Hypothalamus (tissue), 51 donors: ENCODE results near the gene TCF12.
"Not testable (repeated sequence)": the region's sequence is repeated elsewhere in the genome, so short reads cannot be mapped to it uniquely, and the experiment has no call there.

ENCODE experiments used
- DNase-seq, 51 donors: peaks; one replicate each; lab custom pipeline; 2025; lab: John Stamatoyannopoulos, UW

TCF12 gene

DNA sequence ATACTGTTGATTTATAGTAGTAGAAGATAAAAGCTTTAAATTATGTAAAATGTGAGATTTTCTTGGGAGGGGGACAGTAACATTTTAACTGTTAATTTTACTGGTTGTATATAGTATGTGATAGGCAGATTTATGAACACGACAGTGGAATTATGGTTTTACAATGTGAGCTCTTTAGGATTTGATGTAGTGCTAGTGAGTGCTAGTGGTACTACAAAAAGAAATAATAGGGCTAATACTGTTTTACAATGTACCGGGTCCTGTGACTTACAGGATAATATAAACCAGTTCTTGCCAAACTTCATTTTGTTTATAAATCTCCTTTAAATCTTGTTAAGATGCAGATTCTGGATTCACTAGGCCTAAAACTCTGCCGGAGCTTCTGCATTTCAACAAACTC lies 165.7 kb downstream of the TCF12 start:
- DNase-seq: no peak

GRCh38 chr15:57085267-57085666 lies 166.8 kb downstream of the TCF12 start:
- no peak for DNase-seq

DNA sequence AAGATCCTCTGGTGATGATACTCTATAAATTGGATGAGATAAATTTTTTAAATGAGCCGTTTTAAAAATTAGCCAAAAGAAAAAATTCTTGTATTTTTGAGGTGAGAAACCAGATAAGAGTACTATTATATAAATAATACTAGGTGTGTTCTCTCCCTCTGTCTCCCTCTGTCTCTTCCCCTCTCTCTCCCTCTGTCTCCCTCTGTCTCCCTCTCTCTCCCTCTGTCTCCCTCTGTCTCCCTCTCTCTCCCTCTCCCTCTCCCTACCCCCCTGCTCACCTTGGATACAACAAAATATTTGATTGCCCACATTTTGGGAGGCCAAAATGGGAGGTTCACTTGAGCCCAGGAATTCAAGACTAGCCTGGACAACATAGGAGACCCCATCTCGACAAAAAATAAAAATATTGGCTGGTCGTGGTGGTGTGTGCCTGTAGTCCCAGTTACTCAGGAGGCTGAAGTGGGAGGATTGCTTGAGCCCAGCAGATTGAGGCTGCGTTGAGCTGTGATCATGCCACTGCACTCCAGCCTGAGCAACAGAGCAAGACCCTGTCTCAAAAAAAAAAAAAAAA lies 168.5 kb downstream of the TCF12 start:
- DNase-seq: no peak

- DNase-seq: no peak
Measured at GRCh38 chr15:57089815-57090495, 171.5 kb downstream of the TCF12 start.

DNA sequence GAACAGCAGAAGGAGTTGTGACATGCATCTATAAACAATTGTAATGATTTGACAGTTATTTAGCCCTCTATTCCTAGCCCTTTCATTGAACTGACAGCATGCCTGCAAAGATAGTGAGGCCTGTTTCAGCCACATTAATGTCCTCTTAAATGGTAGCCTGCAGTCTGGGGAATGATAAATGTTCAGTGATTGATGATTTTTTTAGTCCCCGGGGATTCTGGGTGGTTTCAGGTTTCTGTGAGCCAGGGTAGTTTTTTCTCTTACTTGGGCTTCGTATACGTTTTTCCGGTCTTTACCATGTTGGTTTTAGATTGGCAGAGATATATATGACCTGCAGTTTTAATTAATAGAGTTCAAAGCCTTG lies 172.0 kb downstream of the TCF12 start:
- no peak for DNase-seq

GRCh38 chr15:57091636-57092035 lies 173.2 kb downstream of the TCF12 start:
- no peak for DNase-seq

DNA sequence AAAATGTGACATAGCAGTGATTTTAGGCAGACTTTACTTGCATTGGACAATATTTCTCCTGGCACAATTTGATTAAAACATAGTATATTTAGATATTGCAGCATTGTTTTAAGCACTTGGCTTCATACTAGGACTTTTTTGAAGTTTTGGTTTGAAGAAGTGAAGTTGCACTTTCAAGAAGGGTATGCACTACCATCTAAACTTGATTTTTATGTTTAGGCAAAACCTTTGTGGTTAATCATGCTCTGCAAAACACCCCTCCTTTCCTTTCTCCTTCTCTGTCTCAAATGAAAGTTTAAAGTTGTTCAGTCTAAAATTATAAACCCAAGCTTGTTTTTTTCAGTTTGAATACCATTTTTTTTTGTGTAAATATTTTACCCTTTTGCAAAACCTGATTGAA lies 173.8 kb downstream of the TCF12 start:
- DNase-seq: no peak

GRCh38 chr15:57094321-57095257 lies 176.1 kb downstream of the TCF12 start:
- no peak for DNase-seq

GRCh38 chr15:57095896-57096295 lies 177.5 kb downstream of the TCF12 start:
- no peak for DNase-seq

DNA sequence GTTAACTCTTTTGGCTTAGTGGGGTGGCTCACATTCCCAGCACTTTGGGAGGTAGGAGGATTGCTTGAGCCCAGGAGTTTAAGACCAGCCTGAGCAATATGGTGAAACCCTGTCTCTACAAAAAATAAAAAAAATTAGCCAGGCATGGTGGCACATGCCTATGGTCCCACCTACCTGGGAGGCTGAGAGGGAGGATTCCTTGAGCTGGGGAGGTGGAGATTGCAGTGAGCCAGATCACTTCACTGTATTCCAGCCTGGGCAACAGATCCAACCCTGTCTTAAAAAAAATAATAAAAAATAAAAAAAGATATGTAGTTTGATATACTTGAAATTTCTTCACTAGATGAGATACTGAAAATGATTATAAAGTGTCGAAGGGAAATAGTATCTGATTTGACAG lies 178.8 kb downstream of the TCF12 start:
- no peak for DNase-seq

DNA sequence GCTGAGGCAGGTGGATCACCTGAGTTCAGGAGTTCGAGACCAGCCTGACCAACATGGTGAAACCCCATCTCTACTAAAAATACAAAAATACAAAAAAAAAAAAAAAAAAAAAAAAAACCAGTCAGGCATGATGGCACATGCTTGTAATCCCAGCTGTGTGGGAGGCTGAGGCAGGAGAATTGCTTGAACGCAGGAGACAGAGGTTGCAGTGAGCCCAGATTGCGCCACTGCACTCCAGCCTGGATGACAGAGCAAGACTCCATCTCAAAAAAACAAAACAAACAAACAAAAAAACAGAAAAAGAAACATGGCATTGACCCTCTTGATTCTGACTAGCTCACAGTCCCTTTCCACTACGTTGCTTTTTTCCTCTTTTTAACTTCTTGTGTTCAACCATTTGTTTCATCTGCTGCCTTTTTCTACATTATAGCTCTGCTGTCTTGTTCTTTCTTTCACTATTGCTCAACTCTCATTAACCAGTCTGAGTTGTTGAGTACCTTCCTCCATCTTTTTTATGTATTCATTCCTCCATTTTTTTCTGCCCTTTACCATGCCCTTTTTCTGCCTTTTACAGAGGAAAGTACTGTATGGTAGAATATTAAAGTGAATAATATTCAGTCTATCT lies 179.6 kb downstream of the TCF12 start:
- DNase-seq: not testable (repeated sequence)

- DNase-seq: no peak
Measured at GRCh38 chr15:57098896-57099295, 180.5 kb downstream of the TCF12 start.

DNA sequence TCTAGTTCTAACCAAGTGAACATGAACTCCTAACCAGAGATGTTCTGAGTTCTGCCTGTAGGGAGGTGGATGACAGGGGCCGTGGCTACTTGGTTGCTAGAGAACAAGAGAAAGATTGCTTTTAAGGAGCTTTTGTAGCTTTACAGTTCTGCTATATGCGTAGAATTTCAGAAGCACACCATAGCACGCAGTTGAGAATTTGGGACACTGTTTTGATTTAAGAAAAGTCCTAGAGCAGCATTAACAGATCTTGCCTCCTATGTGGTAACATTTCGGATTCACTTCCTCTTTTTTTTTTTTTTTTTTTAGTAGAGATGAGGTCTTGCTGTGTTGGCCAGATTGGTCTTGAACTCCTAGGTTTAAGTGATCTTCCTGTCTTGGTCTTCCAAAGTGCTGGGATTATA lies 181.7 kb downstream of the TCF12 start:
- no peak for DNase-seq

DNA sequence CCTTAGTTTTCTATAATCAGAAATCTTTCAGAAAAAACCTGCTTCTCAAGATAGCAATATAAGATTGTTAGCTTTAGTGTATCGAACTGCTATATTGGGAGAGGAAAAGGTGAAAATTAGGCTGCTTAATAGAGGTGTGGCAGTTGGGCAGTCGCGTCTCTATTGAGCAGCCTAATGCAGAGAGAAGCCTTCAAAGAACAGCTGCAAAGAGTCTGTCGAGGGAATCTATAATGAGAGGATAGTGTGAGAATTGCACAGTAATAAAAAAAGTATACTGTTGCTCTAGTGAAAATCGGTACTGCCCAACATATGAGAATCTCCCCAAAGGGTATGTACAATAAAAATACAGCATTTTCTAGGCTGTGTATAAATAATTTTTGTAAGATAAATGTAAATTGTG lies 184.4 kb downstream of the TCF12 start:
- no peak for DNase-seq

GRCh38 chr15:57108296-57108695 lies 189.9 kb downstream of the TCF12 start:
- DNase-seq: no peak

DNA sequence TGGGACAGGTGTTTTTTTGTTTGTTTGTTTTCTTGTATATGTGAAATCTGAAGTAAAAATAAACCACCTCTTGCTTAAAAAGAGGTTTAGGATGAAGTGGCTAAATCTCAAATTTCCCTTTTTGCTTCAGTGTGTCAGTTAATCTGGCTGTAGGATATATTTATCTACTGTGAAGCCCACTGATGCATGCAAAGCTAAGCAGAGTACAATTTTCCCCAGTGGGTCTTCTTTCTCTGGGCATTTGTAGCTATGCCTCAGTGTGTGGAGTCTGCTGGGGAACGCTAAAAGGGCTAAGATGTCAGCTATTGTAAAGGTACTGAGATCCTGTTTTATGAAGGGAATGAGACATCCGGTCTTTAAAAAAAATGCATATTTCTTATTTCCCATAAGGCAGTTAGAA lies 190.6 kb downstream of the TCF12 start:
- DNase-seq: no peak

- no peak for DNase-seq
Measured at GRCh38 chr15:57111002-57111401, 192.6 kb downstream of the TCF12 start.

DNA sequence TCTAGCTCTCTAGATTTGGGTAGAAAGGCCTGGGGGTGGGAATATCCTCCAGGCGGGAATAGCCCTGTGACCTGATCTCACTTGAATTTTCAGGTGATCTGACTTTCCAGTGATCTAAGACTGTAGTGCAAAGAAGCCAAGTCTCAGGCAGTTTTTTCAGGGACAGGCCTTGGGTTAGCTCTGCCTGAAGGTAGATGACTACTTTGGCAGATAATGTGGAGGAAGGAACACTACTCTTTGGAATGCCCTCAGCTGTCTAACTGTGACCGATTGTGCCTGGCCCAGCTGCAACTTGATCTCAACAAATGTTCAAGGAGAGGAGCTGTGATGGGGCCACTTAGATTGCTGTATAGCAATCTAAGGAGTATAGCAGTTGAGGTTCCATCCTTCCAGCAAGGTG lies 193.7 kb downstream of the TCF12 start:
- no peak for DNase-seq

DNA sequence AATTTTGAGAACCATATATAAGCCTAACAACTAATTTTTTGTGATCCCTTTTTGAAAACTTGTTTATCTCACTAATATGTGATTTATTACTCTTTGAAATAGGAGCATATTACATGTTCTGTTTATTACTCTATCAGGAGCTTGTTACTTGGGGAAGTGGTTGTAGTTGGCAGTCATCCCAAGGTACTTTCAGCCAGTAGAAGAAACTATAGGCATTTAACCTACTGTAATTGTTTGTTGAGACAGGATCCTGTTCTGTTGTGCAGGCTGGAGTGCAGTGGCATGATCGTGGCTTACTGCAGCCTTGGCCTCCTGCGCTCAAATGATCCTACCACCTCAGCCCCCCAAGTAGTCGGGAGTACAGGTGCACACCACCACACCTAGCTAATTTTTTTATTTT lies 195.6 kb downstream of the TCF12 start:
- no peak for DNase-seq

DNA sequence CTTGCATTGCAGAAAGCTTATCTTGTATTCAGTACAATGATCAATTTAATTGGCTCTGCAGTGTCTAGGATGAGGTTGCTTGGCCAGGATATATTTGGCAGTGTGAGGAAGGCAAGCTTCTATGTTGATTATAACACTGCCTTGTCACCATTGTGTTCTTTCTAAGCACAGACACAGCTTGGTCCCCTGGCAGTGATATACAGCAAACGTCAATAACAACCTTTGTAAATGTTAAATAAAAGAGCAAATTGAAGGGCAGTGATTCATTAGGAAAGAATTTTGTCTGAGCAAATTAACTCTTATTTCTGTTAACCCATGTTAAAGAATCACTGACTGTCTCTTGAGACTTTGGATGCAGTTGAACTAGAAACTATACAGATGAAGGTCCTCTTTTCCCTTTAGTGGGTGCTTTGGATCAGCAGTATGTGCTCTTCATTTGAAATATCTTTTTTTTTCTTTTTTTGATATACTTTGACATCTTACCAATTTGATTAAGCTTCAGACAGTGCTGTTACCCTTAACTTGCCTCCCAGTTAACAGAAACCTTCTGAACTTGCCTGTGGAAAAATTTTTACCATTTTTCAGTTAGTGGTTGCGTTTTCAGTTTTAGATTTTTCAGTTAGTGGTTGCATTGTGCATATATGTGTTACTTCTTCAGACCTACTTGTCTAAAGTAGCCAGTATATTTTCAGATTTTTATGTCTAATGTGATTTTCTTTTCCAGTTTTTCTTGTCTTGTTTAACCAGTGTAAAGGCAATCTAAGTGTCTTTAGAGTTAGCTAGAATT lies 199.8 kb downstream of the TCF12 start:
- DNase-seq: peak in 4 of 51 donors; percentile 7 to 47 (median 16)
